Astrocyte (in vitro differentiated cells and primary cell): ENCODE data around the gene SLC35F4.

Source experiments
- EZH2 ChIP-seq: IDR thresholded peaks from 2 replicates; pipeline ENCODE4 v1.6.1; 2012; ENCODE audit warnings: mild to moderate bottlenecking, low read length, inconsistent platforms; ENCODE audit not compliant: insufficient read depth
- TF ChIP-seq, protein P1 (sequence below): IDR thresholded peaks from 2 replicates; pipeline ENCODE4 v1.5.1; 2011; ENCODE audit warnings: low read depth, mild to moderate bottlenecking, inconsistent platforms, low read length, moderate library complexity; ENCODE audit not compliant: insufficient read depth

DNA sequence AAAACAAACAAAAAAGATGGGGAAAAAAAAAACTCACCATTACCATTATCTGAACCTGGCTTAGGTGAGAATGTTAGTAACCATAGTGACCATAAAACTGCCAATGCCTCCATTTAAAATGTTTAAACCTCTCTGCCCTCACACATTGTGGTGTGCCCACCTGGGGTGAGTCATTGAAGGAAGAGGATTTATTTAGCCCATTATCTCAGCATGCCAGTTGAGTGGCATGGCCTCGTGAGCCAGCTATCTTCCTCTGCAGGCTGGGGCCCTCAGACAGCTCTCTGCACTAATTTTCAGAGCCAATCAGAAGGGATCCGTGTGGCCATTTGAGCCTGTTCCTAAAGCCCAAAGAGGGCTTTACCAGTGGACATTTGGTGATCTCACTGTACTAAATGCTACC lies 290.4 kb downstream of the SLC35F4 start:
- TF ChIP-seq EZH2, result no peak
- TF ChIP-seq, protein P1, sequence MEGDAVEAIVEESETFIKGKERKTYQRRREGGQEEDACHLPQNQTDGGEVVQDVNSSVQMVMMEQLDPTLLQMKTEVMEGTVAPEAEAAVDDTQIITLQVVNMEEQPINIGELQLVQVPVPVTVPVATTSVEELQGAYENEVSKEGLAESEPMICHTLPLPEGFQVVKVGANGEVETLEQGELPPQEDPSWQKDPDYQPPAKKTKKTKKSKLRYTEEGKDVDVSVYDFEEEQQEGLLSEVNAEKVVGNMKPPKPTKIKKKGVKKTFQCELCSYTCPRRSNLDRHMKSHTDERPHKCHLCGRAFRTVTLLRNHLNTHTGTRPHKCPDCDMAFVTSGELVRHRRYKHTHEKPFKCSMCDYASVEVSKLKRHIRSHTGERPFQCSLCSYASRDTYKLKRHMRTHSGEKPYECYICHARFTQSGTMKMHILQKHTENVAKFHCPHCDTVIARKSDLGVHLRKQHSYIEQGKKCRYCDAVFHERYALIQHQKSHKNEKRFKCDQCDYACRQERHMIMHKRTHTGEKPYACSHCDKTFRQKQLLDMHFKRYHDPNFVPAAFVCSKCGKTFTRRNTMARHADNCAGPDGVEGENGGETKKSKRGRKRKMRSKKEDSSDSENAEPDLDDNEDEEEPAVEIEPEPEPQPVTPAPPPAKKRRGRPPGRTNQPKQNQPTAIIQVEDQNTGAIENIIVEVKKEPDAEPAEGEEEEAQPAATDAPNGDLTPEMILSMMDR, result no peak
